ENCODE results near the gene RSPH10B2. TPM values are rescaled to one million over a fixed set of nuclear protein-coding genes. Genes with fewer than 3 reads are reported as not detected.
"Not testable (repeated sequence)": the region's sequence is repeated elsewhere in the genome, so short reads cannot be mapped to it uniquely, and the experiment has no call there.

The RSPH10B2 gene
- polyA plus RNA-seq (0.01 to 0.03 TPM in 2 of 3 replicates, not detected in the other), polyA minus RNA-seq (0.90 TPM in 1 of 3 replicates, not detected in the others)
- not detected for polyA plus RNA-seq (2011; ENCODE audit: low read depth)
- 0.05 TPM in 1 of 2 replicates, not detected in the other for polyA plus RNA-seq (2011; cell fraction: cytosol; rRNA removed)
- polyA plus RNA-seq (2011; cell fraction: nucleus; rRNA removed), result 0.22 TPM in 1 of 2 replicates, not detected in the other
- not detected in 2 replicates for polyA plus RNA-seq (2012; ENCODE audit: low replicate concordance)
- polyA minus RNA-seq (2011; cell fraction: cytosol; rRNA and poly(A)+ RNA removed), result not detected
- polyA minus RNA-seq (2011; cell fraction: nucleus; rRNA and poly(A)+ RNA removed), result not detected in 2 replicates

- not testable (repeated sequence) for H3K27me3 ChIP-seq (ENCODE audit: control insufficient read depth, extremely low read depth, insufficient read depth, low read length); FAIRE-seq; H3K27ac ChIP-seq (ENCODE audit: control insufficient read depth, insufficient read depth, low read length)
These were observed at the start of gene RSPH10B2 for GRCh38 chr7:6753964-6754363. TSS of gene RSPH10B2 (plus strand) at chr7:6754103. CDS start at chr7:6757678, 3,575 bp downstream.

GRCh38 chr7:6705959-6706665 is 47.8 kb upstream of the RSPH10B2 start:
- peaks cover 12 to 23% of the 10 kb centered on the region in 2 experiments for H3K36me3 ChIP-seq (ENCODE audit: control insufficient read depth in 2 of 2, extremely low read depth in 1 of 2, insufficient read depth in 2 of 2, low read length in 2 of 2)
- H3K79me2 ChIP-seq (ENCODE audit: control insufficient read depth, insufficient read depth, low read length), result peaks cover 52% of the 10 kb centered on the region
- peak overlapping the region; percentile 28 for H2AFZ ChIP-seq (ENCODE audit: control insufficient read depth, low read length)
- peaks cover 10% of the 10 kb centered on the region for H3K9me3 ChIP-seq (ENCODE audit: control insufficient read depth, low read depth, low read length)
- dilution Hi-C loops (cut with MboI; ENCODE audit: extremely low pct_ligation_motif_present, low sequenced_read_pairs), result no loop called here
- H4K20me1 ChIP-seq (ENCODE audit: control insufficient read depth, extremely low read depth, insufficient read depth, low read length), result no peaks in the 10 kb centered on the region
- no peaks in the 10 kb centered on the region for H3K9me1 ChIP-seq (ENCODE audit: control insufficient read depth, extremely low read depth, insufficient read depth, low read length)
- H3K27ac ChIP-seq (ENCODE audit: control insufficient read depth, insufficient read depth, low read length), result peak overlapping the region; percentile 83
- no peak for DNase-seq (ENCODE audit: low read depth, low spot score)
- H3K4me3 ChIP-seq (ENCODE audit: control insufficient read depth in 2 of 3, extremely low read depth in 1 of 3, insufficient read depth in 2 of 3, low read depth in 1 of 3, low read length in 3 of 3), result peak overlapping the region; percentile 57 to 93 (median 92)
- no peak for FAIRE-seq
- H3K9ac ChIP-seq (ENCODE audit: control insufficient read depth, extremely low read depth, insufficient read depth, low read length), result peak overlapping the region; percentile 91
- TF ChIP-seq EZH2 (IDR thresholded peaks at IDR 0.05; ENCODE audit: low read length), result no peak
- TF ChIP-seq, protein P1, sequence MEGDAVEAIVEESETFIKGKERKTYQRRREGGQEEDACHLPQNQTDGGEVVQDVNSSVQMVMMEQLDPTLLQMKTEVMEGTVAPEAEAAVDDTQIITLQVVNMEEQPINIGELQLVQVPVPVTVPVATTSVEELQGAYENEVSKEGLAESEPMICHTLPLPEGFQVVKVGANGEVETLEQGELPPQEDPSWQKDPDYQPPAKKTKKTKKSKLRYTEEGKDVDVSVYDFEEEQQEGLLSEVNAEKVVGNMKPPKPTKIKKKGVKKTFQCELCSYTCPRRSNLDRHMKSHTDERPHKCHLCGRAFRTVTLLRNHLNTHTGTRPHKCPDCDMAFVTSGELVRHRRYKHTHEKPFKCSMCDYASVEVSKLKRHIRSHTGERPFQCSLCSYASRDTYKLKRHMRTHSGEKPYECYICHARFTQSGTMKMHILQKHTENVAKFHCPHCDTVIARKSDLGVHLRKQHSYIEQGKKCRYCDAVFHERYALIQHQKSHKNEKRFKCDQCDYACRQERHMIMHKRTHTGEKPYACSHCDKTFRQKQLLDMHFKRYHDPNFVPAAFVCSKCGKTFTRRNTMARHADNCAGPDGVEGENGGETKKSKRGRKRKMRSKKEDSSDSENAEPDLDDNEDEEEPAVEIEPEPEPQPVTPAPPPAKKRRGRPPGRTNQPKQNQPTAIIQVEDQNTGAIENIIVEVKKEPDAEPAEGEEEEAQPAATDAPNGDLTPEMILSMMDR (optimal IDR thresholded peaks at IDR 0.05 in 1 of 3, IDR thresholded peaks at IDR 0.05 in 1 of 3, conservative IDR thresholded peaks at IDR 0.05 in 1 of 3; ENCODE audit: extremely low read depth in 1 of 3, insufficient read depth in 2 of 3, low read length in 3 of 3), result no peak
- H3K27me3 ChIP-seq (ENCODE audit: control insufficient read depth, extremely low read depth, insufficient read depth, low read length), result no peaks in the 10 kb centered on the region
- H3K4me2 ChIP-seq (ENCODE audit: control insufficient read depth, extremely low read depth, insufficient read depth, low read depth, low read length), result peak overlapping the region; percentile 95
- peaks cover 12% of the 10 kb centered on the region for H3K4me1 ChIP-seq (ENCODE audit: control insufficient read depth, extremely low read depth, insufficient read depth, low read length)

More at GRCh38 chr7:6753964-6754363, at the start of gene RSPH10B2:
- H3K9me3 ChIP-seq (ENCODE audit: control insufficient read depth, low read depth, low read length); H4K20me1 ChIP-seq (ENCODE audit: control insufficient read depth, extremely low read depth, insufficient read depth, low read length); H2AFZ ChIP-seq (ENCODE audit: control insufficient read depth, low read length); H3K36me3 ChIP-seq (ENCODE audit: control insufficient read depth in 2 of 2, extremely low read depth in 1 of 2, insufficient read depth in 2 of 2, low read length in 2 of 2); H3K79me2 ChIP-seq (ENCODE audit: control insufficient read depth, insufficient read depth, low read length); dilution Hi-C loops (cut with MboI; ENCODE audit: extremely low pct_ligation_motif_present, low sequenced_read_pairs); H3K4me2 ChIP-seq (ENCODE audit: control insufficient read depth, extremely low read depth, insufficient read depth, low read depth, low read length); H3K4me1 ChIP-seq (ENCODE audit: control insufficient read depth, extremely low read depth, insufficient read depth, low read length); H3K9me1 ChIP-seq (ENCODE audit: control insufficient read depth, extremely low read depth, insufficient read depth, low read length); H3K4me3 ChIP-seq (ENCODE audit: control insufficient read depth in 2 of 3, extremely low read depth in 1 of 3, insufficient read depth in 2 of 3, low read depth in 1 of 3, low read length in 3 of 3); H3K9ac ChIP-seq (ENCODE audit: control insufficient read depth, extremely low read depth, insufficient read depth, low read length); DNase-seq (ENCODE audit: low read depth, low spot score): not testable (repeated sequence)

Data from keratinocyte (primary cell).